ENCODE measurements around the gene RTN4R.

Gene RTN4R

GRCh38 chr22:20226760-20227350 is 41.3 kb downstream of the RTN4R start:
- DNase-seq, result no peak

DNA sequence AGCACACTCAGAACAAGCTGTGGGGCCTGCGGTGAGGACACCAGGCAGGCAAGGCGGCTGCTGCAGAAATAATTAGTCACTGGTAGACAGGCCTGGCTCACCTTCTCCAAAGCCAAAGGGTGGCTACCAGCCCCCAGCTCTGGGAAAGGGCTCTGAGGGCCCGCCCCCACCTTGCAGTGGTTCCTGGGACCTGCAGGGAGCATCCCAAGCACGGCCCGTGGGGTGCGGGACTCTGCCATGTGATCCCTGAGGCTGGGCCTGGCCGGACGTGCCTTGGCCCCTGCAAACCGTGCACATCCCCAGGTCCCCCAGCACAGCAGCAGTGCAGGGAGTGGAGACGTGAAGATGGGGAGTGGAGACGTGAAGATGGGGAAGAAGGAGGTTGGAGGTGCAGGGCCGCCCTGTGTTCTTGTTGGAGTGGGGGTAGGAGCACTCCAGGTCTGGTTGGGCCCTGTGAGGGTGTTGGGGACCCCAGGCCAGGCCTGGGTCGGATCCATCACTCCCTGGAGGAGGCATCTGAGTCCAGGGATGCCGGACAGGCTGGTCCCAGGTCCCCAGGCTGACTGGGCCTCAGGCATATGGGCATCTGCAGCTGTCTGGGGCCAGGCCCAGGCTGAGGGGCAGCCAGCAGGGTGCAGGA is 41.9 kb downstream of the RTN4R start:
- no peak for DNase-seq

DNA sequence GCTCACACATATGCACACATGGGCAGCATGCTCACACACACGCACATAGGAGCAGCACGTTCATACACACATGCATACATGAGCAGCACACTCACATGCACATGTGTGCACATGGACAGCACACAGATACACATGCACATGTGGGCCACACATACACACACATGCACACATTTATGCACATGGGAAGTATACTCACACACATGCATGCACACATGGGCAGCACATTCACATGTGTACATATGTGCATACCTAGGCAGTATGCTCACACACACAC is 42.5 kb downstream of the RTN4R start:
- DNase-seq, result no peak

DNA sequence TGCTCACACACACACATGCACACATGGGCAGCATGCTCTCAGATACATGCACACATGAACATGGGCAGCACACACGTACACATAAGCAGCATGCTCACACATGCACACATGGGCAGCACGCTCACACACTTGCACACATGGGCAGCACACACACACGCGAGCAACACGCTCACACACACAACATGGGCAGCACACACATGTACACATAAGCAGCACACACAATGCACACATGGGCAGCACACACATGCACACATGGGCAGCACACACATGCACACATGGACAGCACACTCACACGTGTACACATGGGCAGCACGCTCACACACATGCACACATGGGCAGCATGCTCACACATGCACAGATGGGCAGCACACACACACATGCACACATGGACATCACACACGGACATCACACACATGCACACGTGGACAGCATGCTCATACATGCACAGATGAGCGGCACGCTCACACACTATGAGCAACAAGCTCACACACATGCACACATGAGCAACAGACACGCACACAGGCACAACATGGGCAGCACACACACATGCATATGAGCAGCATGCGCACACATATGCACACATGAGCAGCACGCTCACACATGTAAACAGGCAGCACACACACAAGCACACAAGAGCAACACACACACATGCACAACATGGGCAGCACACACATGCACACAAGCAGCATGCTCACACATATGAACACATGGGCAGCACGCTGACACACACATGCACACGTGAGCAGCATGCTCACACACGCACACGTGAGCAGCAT is 43.0 kb downstream of the RTN4R start:
- DNase-seq, result no peak

DNA sequence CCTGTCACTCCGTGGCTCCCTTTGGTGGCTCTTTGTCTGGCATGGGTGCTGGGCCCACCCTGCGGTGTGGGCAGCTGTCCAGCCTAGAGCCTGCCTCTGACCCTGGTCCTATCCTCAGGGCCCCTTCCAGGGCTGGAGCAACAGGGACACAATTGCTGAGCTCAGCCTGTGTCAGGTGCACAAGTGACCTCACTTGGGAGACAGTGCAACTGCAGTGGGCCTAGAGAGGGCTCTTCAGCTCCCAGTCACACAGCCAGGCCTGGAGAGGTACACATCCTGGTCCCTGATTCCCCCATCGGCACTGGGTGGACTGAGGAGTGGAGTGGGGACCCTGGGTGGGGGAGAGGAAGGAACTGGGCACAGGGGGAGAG is 43.9 kb downstream of the RTN4R start:
- DNase-seq, result no peak

GRCh38 chr22:20223421-20224255 is 44.5 kb downstream of the RTN4R start:
- no peak for DNase-seq

DNA sequence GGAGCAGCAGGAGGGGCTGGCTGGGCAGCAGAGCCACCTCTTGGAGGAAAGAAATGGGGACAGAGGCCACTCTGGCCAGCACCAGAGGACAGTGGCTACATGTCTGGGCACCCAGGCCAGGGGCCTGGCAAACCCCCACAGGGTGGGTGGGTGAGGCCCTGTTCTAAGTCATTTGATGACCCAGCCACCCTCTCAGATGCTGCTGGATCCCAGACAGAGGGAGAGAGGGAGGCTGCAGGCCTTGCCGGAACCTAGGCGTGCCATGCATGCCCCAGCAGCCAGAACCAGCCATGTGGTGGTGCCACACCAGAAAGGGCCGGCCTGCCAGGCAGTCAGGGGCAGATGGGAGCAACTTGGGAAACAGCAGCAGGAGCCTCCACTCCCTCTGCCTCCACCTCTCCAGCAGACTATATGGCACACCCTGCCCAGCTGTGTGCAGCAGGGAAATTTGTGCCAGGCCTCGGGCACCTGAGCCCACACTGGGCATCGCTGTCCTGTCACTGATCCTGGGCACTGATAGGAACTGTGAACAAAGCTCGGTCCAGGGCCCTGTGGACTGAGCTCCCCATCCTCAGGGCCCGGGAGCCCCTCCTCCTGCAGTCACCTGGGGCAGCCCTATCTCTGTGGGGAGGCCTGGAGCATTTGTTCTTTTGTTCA is 45.2 kb downstream of the RTN4R start:
- no peak for DNase-seq

- no peak for DNase-seq
These were observed 46.4 kb downstream of the RTN4R start for GRCh38 chr22:20221421-20222340.

DNA sequence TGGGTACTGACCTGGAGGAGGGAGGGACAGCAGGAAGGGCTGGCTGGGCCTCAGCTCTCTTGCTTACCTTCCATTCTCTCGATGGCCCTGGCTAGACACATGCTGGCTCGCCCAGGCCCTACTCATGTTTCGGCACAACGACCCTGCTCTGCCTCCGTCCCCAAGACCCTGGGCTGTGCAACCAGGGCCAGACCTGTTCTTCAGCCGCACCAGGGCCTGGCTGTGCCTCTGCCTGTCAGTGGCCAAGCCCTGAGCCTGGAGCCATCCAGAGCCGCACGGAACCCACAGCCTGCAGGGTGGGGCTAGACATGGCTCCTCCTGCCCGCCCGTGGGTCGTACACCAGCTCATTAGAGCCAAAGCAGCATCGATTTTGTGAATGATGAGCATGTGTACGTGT is 47.5 kb downstream of the RTN4R start:
- no peak for DNase-seq

DNA sequence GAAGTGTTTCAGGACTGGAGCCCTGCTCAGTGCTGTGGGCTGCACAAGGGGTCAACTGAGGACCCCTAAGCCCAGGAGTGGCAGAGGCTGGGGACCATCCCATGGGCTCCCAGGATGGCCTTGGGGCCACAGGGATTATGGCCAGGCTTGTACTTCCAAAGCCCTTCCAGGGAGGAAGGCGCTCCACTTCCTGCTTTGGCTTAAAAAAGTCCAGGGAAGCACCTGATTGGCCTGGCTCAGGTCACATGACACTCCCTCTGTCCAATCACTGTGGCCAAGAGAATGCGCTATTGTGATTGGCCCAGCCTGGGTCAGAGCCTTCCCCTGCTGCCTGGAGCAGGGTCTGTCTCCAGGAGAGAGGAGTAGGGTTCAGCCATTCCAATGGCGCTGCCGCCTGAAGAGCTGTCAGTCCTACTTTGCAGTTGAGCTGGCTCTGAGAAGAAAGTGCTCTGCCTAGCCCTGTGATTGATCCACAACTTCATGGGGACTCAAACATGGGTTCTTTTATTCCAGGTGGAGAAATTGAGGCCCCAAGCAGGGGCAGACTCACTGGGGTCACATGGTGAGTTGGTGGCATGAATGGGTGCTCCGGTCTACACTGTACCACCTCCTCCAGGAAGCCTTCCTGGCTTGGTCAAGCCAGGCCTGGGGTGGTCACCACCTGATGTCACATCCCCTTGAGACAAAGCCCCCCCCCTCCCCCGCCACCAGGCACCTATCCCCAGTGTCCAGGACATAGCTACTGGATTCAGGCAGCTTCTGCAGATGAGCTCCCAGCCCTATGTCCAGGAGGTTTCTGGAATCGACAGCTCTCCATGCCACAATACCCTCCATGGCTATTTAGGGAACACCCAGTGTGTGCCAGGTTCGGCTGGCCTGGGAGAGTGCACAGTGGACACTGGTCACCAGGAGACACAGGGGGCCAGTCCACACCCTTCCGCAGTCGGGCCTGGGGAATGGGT is 48.2 kb downstream of the RTN4R start:
- DNase-seq, result no peak

DNA sequence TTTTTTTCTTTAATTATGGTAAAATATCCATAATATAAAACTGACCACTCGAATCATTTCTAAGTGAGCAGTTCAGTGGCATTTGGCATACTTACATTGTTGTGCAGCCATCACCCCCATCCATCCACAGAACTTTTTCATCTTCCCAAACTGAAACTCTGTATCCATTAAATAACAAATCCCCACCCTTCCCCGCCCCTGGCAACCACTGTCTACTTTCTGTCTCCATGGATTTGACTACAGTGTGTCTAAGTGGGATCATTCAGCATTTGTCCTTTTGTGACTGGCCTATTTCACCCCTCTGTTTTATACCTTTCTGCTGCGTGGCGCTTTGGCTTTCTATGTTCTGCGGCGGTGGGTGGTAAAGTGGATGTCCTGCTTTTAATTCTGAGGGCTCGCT is 49.1 kb downstream of the RTN4R start:
- no peak for DNase-seq

- no peak for DNase-seq
These were observed 49.7 kb downstream of the RTN4R start for GRCh38 chr22:20218326-20218872.

GRCh38 chr22:20217563-20217962 is 50.6 kb downstream of the RTN4R start:
- DNase-seq, result no peak

GRCh38 chr22:20216863-20217499 is 51.1 kb downstream of the RTN4R start:
- no peak for DNase-seq

DNA sequence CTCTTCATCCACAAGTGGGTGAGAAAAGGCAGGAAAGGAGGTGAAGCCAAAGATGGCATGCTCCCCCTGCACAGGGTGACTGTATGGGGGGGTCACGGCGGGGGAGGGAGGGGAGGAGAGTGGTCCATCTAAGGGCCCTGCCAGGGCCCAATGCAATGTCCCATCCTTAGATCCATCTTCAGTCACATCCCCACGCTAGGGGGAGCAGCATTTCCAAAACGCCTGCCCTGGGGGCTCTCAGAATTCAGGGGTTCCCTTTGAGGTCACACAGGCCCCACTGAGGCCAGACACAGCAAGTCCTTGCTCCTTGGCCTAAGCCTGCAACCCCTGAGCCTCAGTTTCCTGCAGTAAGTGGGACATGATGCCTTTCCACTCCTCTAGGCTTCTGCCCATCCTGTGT is 52.4 kb downstream of the RTN4R start:
- DNase-seq, result no peak

DNA sequence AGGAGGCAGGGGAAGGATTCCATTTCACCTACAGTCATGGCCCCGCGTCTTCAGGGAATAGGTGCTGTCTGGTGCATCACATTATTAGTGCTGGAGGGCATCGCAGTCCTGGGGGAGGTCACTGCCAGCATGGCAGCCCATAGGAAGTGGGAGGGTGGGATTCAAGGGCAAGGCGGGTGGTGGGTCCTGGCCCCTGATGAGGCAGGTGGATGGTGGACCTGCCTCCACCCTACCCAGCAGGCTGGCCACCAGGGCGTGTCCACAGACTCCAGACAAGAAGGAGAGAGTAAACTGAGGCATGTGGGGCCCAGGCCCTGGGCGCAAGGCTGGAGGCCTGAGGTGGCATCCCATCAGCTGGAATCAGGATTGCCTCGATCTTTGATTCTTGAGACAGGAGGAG is 53.3 kb downstream of the RTN4R start:
- no peak for DNase-seq

DNA sequence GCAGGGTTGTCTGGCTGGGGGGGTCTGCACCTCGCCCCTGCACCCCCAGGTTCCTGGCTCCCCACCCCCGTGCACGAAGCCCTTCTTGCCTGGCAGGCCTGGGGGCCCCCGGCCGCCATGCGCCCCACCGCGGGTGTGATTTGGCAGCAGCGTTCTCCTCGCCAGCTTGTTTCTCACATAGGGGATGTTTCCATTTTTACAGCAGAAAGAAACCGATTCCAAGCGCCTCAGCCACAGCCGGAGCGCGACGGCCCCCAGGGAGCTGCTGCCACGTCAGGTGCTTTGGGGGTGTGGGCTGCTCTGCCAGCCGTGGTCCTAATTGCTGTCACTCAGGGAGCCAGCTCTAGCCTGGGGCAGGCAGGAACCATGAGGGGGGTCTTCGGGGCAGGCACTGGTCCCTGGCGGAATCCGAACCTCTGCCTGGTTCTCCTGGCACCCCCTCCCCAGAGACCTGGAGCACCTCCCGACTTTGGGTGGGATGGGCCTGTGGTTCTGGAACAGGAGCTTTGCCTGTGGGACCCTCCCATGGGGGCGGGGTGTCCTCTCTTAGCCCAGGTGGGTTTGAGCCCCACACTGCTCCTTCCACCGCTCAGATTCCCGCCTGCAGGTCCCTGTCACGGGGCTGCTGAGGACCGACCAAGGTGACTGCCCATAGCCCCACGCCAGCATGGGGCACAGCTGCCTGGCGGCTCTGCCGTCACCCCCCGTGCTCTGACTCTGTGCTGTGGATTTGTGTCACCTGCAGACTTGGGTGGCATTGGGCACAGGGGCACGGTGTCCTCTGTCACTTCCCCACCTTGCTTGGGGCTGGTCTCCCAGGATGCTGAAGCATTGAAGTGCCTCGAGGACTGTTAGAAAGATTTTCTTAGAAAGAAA is 54.0 kb downstream of the RTN4R start:
- no peak for DNase-seq

- DNase-seq, result no peak
These were observed 55.1 kb downstream of the RTN4R start for GRCh38 chr22:20212754-20213699.
